Measurements from ENCODE around the gene CLSTN2. TPM values are rescaled to one million over a fixed set of nuclear protein-coding genes. Genes with fewer than 3 reads are reported as not detected.

Gene CLSTN2
- total and polyA plus RNA-seq, 2 of the 8 experiments (the other 6 are each of a cell fraction or from before 2014, with no cell fraction given), result 0.39 to 0.52 TPM

- no peak overlapping the region for H3K14ac ChIP-seq (ENCODE audit: insufficient read length)
- POLR2A ChIA-PET (ENCODE audit: partially characterized antibody), result no interaction called here
- CTCF ChIA-PET (ENCODE audit: partially characterized antibody), result interaction anchor here (1.2 kb wide), 1 partner anchor 58 kb away, joined by 3 read pairs; no protein-coding TSS in a partner anchor
- H3K18ac ChIP-seq (ENCODE audit: extremely low read depth, low read length), result no peak overlapping the region
- H4K5ac ChIP-seq (ENCODE audit: insufficient read length, low read depth, low read length), result no peak overlapping the region
- H4K20me1 ChIP-seq (replicated peaks in 1 of 2; ENCODE audit: control insufficient read depth in 1 of 2, insufficient read depth in 2 of 2, low read length in 2 of 2), result no peaks in the 10 kb centered on the region
- H3K27me3 ChIP-seq (replicated peaks in 1 of 4; ENCODE audit: control insufficient read depth in 3 of 4, extremely low read depth in 1 of 4, insufficient read depth in 3 of 4, low read length in 3 of 4), result no peaks in the 10 kb centered on the region
- no peak overlapping the region for H2BK12ac ChIP-seq (ENCODE audit: low read depth, low read length)
- WGBS, 2 experiments (ENCODE audit: extremely low coverage in 1 of 2, insufficient coverage in 1 of 2, insufficient read length in 1 of 2, insufficient replicate concordance in 2 of 2, low coverage in 1 of 2, low lambda C conversion rate in 2 of 2, missing lambda C conversion rate in 1 of 2), result 92% methylated on average over 2 of the region's 2 CpGs; no CpG with 5 or more reads in 1 of the 2 experiments
- H3K4me1 ChIP-seq (replicated peaks in 1 of 4; ENCODE audit: control insufficient read depth in 3 of 4, insufficient read depth in 4 of 4, low read length in 3 of 4), result peaks cover 0 to 3% (median 1%) of the 10 kb centered on the region in 4 experiments; a peak in 3 of 7 replicates
- no peak overlapping the region for H4K8ac ChIP-seq (ENCODE audit: extremely low read depth, insufficient read depth, low read length)
- TF ChIP-seq MAFK (IDR thresholded peaks at IDR 0.05; ENCODE audit: low read depth, low read length) (no peak), E2F6 (IDR thresholded peaks at IDR 0.05) (no peak), JUN (IDR thresholded peaks at IDR 0.05; ENCODE audit: low read depth, low read length) (no peak), SIN3A (conservative IDR thresholded peaks at IDR 0.05 in 1 of 2, IDR thresholded peaks at IDR 0.05 in 1 of 2; ENCODE audit: low read depth in 1 of 2, low read length in 2 of 2) (no peak)
- H3K36me3 ChIP-seq (ENCODE audit: control insufficient read depth in 2 of 4, insufficient read depth in 4 of 4, low read length in 3 of 4), result no peaks in the 10 kb centered on the region
- H3K9ac ChIP-seq (replicated peaks in 1 of 4; ENCODE audit: extremely low read depth in 1 of 4, low read depth in 3 of 4, low read length in 3 of 4), result no peak overlapping the region
- H3K56ac ChIP-seq (replicated peaks; ENCODE audit: insufficient read length, low read depth, low read length), result no peak overlapping the region
- no peak overlapping the region for H2BK20ac ChIP-seq (ENCODE audit: low read length)
- no peak overlapping the region for H3K4ac ChIP-seq (replicated peaks; ENCODE audit: insufficient read length, low read depth, low read length)
- no peak overlapping the region for H2BK120ac ChIP-seq (replicated peaks; ENCODE audit: low read depth, low read length)
- peaks cover 3% of the 10 kb centered on the region; the same call in 1 of the 2 replicates for H3K23me2 ChIP-seq (ENCODE audit: low read depth, low read length)
- no peak overlapping the region for H3K27ac ChIP-seq (ENCODE audit: low read depth, low read length)
- no peaks in the 10 kb centered on the region for H3K79me1 ChIP-seq (ENCODE audit: low read depth, low read length)
- H2AK5ac ChIP-seq (ENCODE audit: low read depth, low read length), result no peak overlapping the region
- H4K91ac ChIP-seq (replicated peaks; ENCODE audit: insufficient read length, low read length), result no peak overlapping the region
- H3K23ac ChIP-seq (ENCODE audit: insufficient read length), result no peak overlapping the region
- peaks cover 22% of the 10 kb centered on the region in 2 experiments for H3K9me3 ChIP-seq (ENCODE audit: insufficient read depth in 2 of 2, low read depth in 1 of 2, low read length in 1 of 2)
- FAIRE-seq (no peak), DNase-seq (ENCODE audit: low read depth in 1 of 2, low spot score in 2 of 2) (no peak)
- no peak overlapping the region for H2BK15ac ChIP-seq (ENCODE audit: low read length)
- no peak overlapping the region for H3K4me3 ChIP-seq (ENCODE audit: extremely low read depth in 1 of 4, insufficient read depth in 2 of 4, low read depth in 3 of 4, low read length in 4 of 4)
- no peaks in the 10 kb centered on the region for H3K79me2 ChIP-seq (ENCODE audit: control insufficient read depth in 1 of 2, insufficient read depth in 2 of 2, low read length in 2 of 2)
- H2AFZ ChIP-seq (ENCODE audit: low read length), result no peak overlapping the region
- H2BK5ac ChIP-seq (ENCODE audit: low read depth, low read length), result no peak overlapping the region
- H3K4me2 ChIP-seq (ENCODE audit: insufficient read depth in 1 of 2, low read depth in 2 of 2, low read length in 2 of 2), result no peak overlapping the region
These were observed 153.5 kb downstream of the CLSTN2 start for GRCh38 chr3:140088513-140088912.

All from H1 (cell line).